ENCODE results near the gene UBE2D4. TPM values are rescaled to one million over a fixed set of nuclear protein-coding genes. Genes with fewer than 3 reads are reported as not detected.

UBE2D4 gene
- total RNA-seq, 1 donor from 2014 or later, result 13.9 TPM

GRCh38 chr7:43880596-43880995 is 45.6 kb upstream of the UBE2D4 start:
- no peak overlapping the region for H3K27ac Mint-ChIP-seq (ENCODE audit: unreplicated experiment)
- H3K27me3 ChIP-seq (ENCODE audit: insufficient read depth, low read length), result no peaks in the 10 kb centered on the region
- peaks cover 19% of the 10 kb centered on the region for H3K4me1 ChIP-seq (ENCODE audit: insufficient read depth, low read length)
- H3K79me2 ChIP-seq (ENCODE audit: insufficient read depth, low read length), result peaks cover 21% of the 10 kb centered on the region
- H3K9me3 Mint-ChIP-seq (ENCODE audit: unreplicated experiment), result peaks cover 2% of the 10 kb centered on the region
- H3K4me3 Mint-ChIP-seq (ENCODE audit: unreplicated experiment), result no peak overlapping the region
- no peak overlapping the region for H3K4me3 ChIP-seq (ENCODE audit: insufficient read depth, low read depth, low read length)
- H3K27me3 Mint-ChIP-seq (ENCODE audit: low read depth, unreplicated experiment), result no peaks in the 10 kb centered on the region
- peaks cover 33% of the 10 kb centered on the region for H3K36me3 ChIP-seq (ENCODE audit: insufficient read depth, low read length)
- FAIRE-seq (no peak), DNase-seq (ENCODE audit: low read depth) (no peak)
- H3K27ac ChIP-seq (ENCODE audit: low read depth, low read length), result peak overlapping the region; percentile 73
- H2AFZ ChIP-seq (ENCODE audit: low read depth, low read length), result no peak overlapping the region
- peaks cover 1% of the 10 kb centered on the region for H4K20me1 ChIP-seq (ENCODE audit: insufficient read depth, low read length)
- H3K36me3 Mint-ChIP-seq (ENCODE audit: low read depth, unreplicated experiment), result peaks cover 35% of the 10 kb centered on the region
- no peak overlapping the region for H3K9ac ChIP-seq (ENCODE audit: low read length)
- no peak for TF ChIP-seq CTCF (IDR thresholded peaks at IDR 0.05; ENCODE audit: insufficient read depth, low read depth, low read length)
- peaks cover 11% of the 10 kb centered on the region for H3K4me1 Mint-ChIP-seq (ENCODE audit: low read depth, unreplicated experiment)
- no peaks in the 10 kb centered on the region for H3K9me3 ChIP-seq (ENCODE audit: insufficient read depth, low read depth, low read length)
- H3K4me2 ChIP-seq (ENCODE audit: low read length), result no peak overlapping the region

- TF ChIP-seq CTCF (IDR thresholded peaks at IDR 0.05; ENCODE audit: insufficient read depth, low read depth, low read length) (no peak), EZH2 (IDR thresholded peaks at IDR 0.05; ENCODE audit: insufficient read depth, low read length) (no peak)
- peak overlapping the region; percentile 34 for H3K27ac Mint-ChIP-seq (ENCODE audit: unreplicated experiment)
- no peak for DNase-seq (ENCODE audit: low read depth)
- no peaks in the 10 kb centered on the region for H3K27me3 Mint-ChIP-seq (ENCODE audit: low read depth, unreplicated experiment)
- FAIRE-seq, result no peak
- Histone ChIP-seq H3K27ac (ENCODE audit: low read depth, low read length) (no peak overlapping the region), H3K27me3 (ENCODE audit: insufficient read depth, low read length) (no peaks in the 10 kb centered on the region), H2AFZ (ENCODE audit: low read depth, low read length) (no peak overlapping the region), H3K36me3 (ENCODE audit: insufficient read depth, low read length) (peaks cover 19% of the 10 kb centered on the region), H3K9me3 (ENCODE audit: insufficient read depth, low read depth, low read length) (no peaks in the 10 kb centered on the region), H4K20me1 (ENCODE audit: insufficient read depth, low read length) (peaks cover 12% of the 10 kb centered on the region), H3K4me3 (ENCODE audit: insufficient read depth, low read depth, low read length) (no peak overlapping the region), H3K4me2 (ENCODE audit: low read length) (no peak overlapping the region), H3K79me2 (ENCODE audit: insufficient read depth, low read length) (peaks cover 13% of the 10 kb centered on the region), H3K9ac (ENCODE audit: low read length) (no peak overlapping the region), H3K4me1 (ENCODE audit: insufficient read depth, low read length) (peaks cover 10% of the 10 kb centered on the region)
- peaks cover 10% of the 10 kb centered on the region for H3K4me1 Mint-ChIP-seq (ENCODE audit: low read depth, unreplicated experiment)
- H3K9me3 Mint-ChIP-seq (ENCODE audit: unreplicated experiment), result peaks cover 2% of the 10 kb centered on the region
- no peak overlapping the region for H3K4me3 Mint-ChIP-seq (ENCODE audit: unreplicated experiment)
- peaks cover 10% of the 10 kb centered on the region for H3K36me3 Mint-ChIP-seq (ENCODE audit: low read depth, unreplicated experiment)
Measured at GRCh38 chr7:43884209-43884608, 42.0 kb upstream of the UBE2D4 start.

GRCh38 chr7:43884617-43885016 is 41.6 kb upstream of the UBE2D4 start:
- Mint-ChIP-seq H3K4me1 (ENCODE audit: low read depth, unreplicated experiment) (peaks cover 10% of the 10 kb centered on the region), H3K27me3 (ENCODE audit: low read depth, unreplicated experiment) (no peaks in the 10 kb centered on the region), H3K36me3 (ENCODE audit: low read depth, unreplicated experiment) (peaks cover 9% of the 10 kb centered on the region), H3K27ac (ENCODE audit: unreplicated experiment) (no peak overlapping the region), H3K9me3 (ENCODE audit: unreplicated experiment) (peaks cover 2% of the 10 kb centered on the region), H3K4me3 (ENCODE audit: unreplicated experiment) (no peak overlapping the region)
- Histone ChIP-seq H3K27me3 (ENCODE audit: insufficient read depth, low read length) (no peaks in the 10 kb centered on the region), H3K79me2 (ENCODE audit: insufficient read depth, low read length) (peaks cover 17% of the 10 kb centered on the region), H3K4me2 (ENCODE audit: low read length) (no peak overlapping the region), H4K20me1 (ENCODE audit: insufficient read depth, low read length) (peaks cover 16% of the 10 kb centered on the region), H3K36me3 (ENCODE audit: insufficient read depth, low read length) (peaks cover 19% of the 10 kb centered on the region), H2AFZ (ENCODE audit: low read depth, low read length) (no peak overlapping the region), H3K27ac (ENCODE audit: low read depth, low read length) (no peak overlapping the region), H3K4me1 (ENCODE audit: insufficient read depth, low read length) (peaks cover 6% of the 10 kb centered on the region), H3K4me3 (ENCODE audit: insufficient read depth, low read depth, low read length) (no peak overlapping the region), H3K9ac (ENCODE audit: low read length) (no peak overlapping the region), H3K9me3 (ENCODE audit: insufficient read depth, low read depth, low read length) (no peaks in the 10 kb centered on the region)
- no peak for FAIRE-seq
- DNase-seq (ENCODE audit: low read depth), result no peak
- TF ChIP-seq EZH2 (IDR thresholded peaks at IDR 0.05; ENCODE audit: insufficient read depth, low read length), result no peak
- TF ChIP-seq CTCF (IDR thresholded peaks at IDR 0.05; ENCODE audit: insufficient read depth, low read depth, low read length), result no peak
